B cell (primary cell): ENCODE measurements around the gene ARPP21.

Source experiments
- EZH2 ChIP-seq: IDR thresholded peaks from 2 replicates; pipeline ENCODE4 v1.6.1; 2012; ENCODE audit warnings: borderline replicate concordance, low read depth, mild to moderate bottlenecking, moderate library complexity, low read length; ENCODE audit not compliant: insufficient read depth, poor library complexity, severe bottlenecking
- TF ChIP-seq, protein P1 (sequence below): fragments of 200-600 bp; IDR thresholded peaks from one replicate; pipeline ENCODE4 v1.8.0; 2022; ENCODE audit warnings: antibody characterized with exemption, mild to moderate bottlenecking

DNA sequence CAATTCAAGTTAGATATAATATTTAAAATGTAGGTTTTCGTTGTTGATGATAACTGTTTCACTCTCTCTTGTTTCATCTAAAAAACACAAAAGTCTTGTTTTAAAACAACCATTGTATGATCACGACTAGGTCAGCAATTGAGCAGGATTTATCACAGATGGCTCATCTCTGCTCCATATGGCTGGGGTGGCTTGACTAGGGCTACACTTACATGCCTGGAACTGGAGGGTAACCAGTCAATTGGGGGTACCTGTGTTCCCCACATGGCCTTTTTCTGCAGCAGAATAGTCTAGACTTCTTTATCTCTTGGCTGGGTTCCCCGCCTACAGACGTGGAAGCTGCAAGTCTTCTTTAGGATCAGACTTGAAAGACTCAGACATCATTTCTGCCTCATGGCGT is 103.9 kb downstream of the ARPP21 start:
- TF ChIP-seq, protein P1, sequence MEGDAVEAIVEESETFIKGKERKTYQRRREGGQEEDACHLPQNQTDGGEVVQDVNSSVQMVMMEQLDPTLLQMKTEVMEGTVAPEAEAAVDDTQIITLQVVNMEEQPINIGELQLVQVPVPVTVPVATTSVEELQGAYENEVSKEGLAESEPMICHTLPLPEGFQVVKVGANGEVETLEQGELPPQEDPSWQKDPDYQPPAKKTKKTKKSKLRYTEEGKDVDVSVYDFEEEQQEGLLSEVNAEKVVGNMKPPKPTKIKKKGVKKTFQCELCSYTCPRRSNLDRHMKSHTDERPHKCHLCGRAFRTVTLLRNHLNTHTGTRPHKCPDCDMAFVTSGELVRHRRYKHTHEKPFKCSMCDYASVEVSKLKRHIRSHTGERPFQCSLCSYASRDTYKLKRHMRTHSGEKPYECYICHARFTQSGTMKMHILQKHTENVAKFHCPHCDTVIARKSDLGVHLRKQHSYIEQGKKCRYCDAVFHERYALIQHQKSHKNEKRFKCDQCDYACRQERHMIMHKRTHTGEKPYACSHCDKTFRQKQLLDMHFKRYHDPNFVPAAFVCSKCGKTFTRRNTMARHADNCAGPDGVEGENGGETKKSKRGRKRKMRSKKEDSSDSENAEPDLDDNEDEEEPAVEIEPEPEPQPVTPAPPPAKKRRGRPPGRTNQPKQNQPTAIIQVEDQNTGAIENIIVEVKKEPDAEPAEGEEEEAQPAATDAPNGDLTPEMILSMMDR = no peak
- no peak for TF ChIP-seq EZH2
